Muscle layer of colon (tissue), 2 donors: ENCODE data around the gene RTN4RL1.
A peak's percentile ranks its signal among the peaks of the same experiment; 100 is the strongest.

Source experiments
- H3K27ac ChIP-seq: one replicate; pipeline ENCODE4 v1.7.0; 2013; ENCODE audit warnings: low read depth, mild to moderate bottlenecking, low read length, moderate library complexity
- H3K27me3 ChIP-seq, 2 donors: one replicate each; pipeline ENCODE4 v1.7.0; 2013; ENCODE audit warnings: low read length in 2 of 2, mild to moderate bottlenecking in 2 of 2; ENCODE audit not compliant: insufficient read depth in 2 of 2, control insufficient read depth in 1 of 2
- H3K36me3 ChIP-seq: one replicate; pipeline ENCODE4 v1.7.0; 2013; ENCODE audit warnings: mild to moderate bottlenecking, low read length; ENCODE audit not compliant: insufficient read depth
- H3K4me1 ChIP-seq: one replicate; pipeline ENCODE4 v1.7.0; 2013; ENCODE audit warnings: mild to moderate bottlenecking, low read length; ENCODE audit not compliant: insufficient read depth
- H3K4me3 ChIP-seq, 2 donors: one replicate each; pipeline ENCODE4 v1.7.0; 2013; ENCODE audit warnings: low read length in 2 of 2, low read depth in 1 of 2, mild to moderate bottlenecking in 1 of 2, moderate library complexity in 1 of 2
- H3K9ac ChIP-seq: one replicate; pipeline ENCODE4 v1.7.0; 2013; ENCODE audit warnings: low read length
- H3K9me3 ChIP-seq: one replicate; pipeline ENCODE4 v1.7.0; 2013; ENCODE audit warnings: mild to moderate bottlenecking, low read length
- donor health status: abdominal sarcoma.
- donor health status: Adenocarcinoma of cecum.

RTN4RL1 gene

GRCh38 chr17:2004435-2004952, 20.6 kb downstream of the RTN4RL1 start:
- Histone ChIP-seq H3K9me3 (no peaks in the 10 kb centered on the region), H3K4me1 (peaks cover 7% of the 10 kb centered on the region), H3K27me3 (no peaks in the 10 kb centered on the region), H3K9ac (no peak overlapping the region), H3K4me3 (no peak overlapping the region), H3K36me3 (no peaks in the 10 kb centered on the region), H3K27ac (no peak overlapping the region)

- no peak overlapping the region for H3K9ac ChIP-seq
- no peak overlapping the region for H3K27ac ChIP-seq
Measured at GRCh38 chr17:2003525-2003924, 21.6 kb downstream of the RTN4RL1 start.

GRCh38 chr17:2002767-2003329, 22.3 kb downstream of the RTN4RL1 start:
- H3K27ac ChIP-seq: no peak overlapping the region
- no peak overlapping the region for H3K4me3 ChIP-seq
- H3K9ac ChIP-seq: no peak overlapping the region
- H3K9me3 ChIP-seq: no peaks in the 10 kb centered on the region
- H3K36me3 ChIP-seq: no peaks in the 10 kb centered on the region
- no peaks in the 10 kb centered on the region for H3K27me3 ChIP-seq
- H3K4me1 ChIP-seq: peaks cover 10% of the 10 kb centered on the region

More at GRCh38 chr17:2003525-2003924, 21.6 kb downstream of the RTN4RL1 start:
- Histone ChIP-seq H3K36me3 (no peaks in the 10 kb centered on the region), H3K9me3 (no peaks in the 10 kb centered on the region), H3K4me1 (peaks cover 10% of the 10 kb centered on the region), H3K27me3 (no peaks in the 10 kb centered on the region), H3K4me3 (no peak overlapping the region)

- Histone ChIP-seq H3K9ac (no peak overlapping the region), H3K9me3 (no peaks in the 10 kb centered on the region), H3K27ac (peak overlapping the region; percentile 74), H3K4me1 (peaks cover 15% of the 10 kb centered on the region), H3K27me3 (no peaks in the 10 kb centered on the region), H3K4me3 (peak overlapping the region in 1 of 2 donors; percentile 20), H3K36me3 (no peaks in the 10 kb centered on the region)
Measured at GRCh38 chr17:1999557-2000251, 25.4 kb downstream of the RTN4RL1 start.

- Histone ChIP-seq H3K27ac (no peak overlapping the region), H3K9ac (no peak overlapping the region), H3K4me1 (peaks cover 15% of the 10 kb centered on the region), H3K36me3 (no peaks in the 10 kb centered on the region), H3K4me3 (peak overlapping the region; percentile 27 to 50), H3K27me3 (no peaks in the 10 kb centered on the region), H3K9me3 (no peaks in the 10 kb centered on the region)
Measured at GRCh38 chr17:1997927-1998742, 27.0 kb downstream of the RTN4RL1 start.

GRCh38 chr17:1997289-1997926, 27.7 kb downstream of the RTN4RL1 start:
- H3K4me1 ChIP-seq: peaks cover 15% of the 10 kb centered on the region
- H3K4me3 ChIP-seq: peak overlapping the region in 1 of 2 donors; percentile 18
- H3K9me3 ChIP-seq: no peaks in the 10 kb centered on the region
- H3K9ac ChIP-seq: no peak overlapping the region
- H3K36me3 ChIP-seq: no peaks in the 10 kb centered on the region
- no peaks in the 10 kb centered on the region for H3K27me3 ChIP-seq
- no peak overlapping the region for H3K27ac ChIP-seq

GRCh38 chr17:1996800-1997288, 28.3 kb downstream of the RTN4RL1 start:
- Histone ChIP-seq H3K4me1 (peaks cover 15% of the 10 kb centered on the region), H3K27ac (no peak overlapping the region), H3K36me3 (no peaks in the 10 kb centered on the region), H3K4me3 (no peak overlapping the region), H3K9ac (no peak overlapping the region), H3K27me3 (no peaks in the 10 kb centered on the region), H3K9me3 (no peaks in the 10 kb centered on the region)

- Histone ChIP-seq H3K4me1 (peaks cover 15% of the 10 kb centered on the region), H3K27me3 (no peaks in the 10 kb centered on the region), H3K4me3 (no peak overlapping the region), H3K27ac (no peak overlapping the region), H3K36me3 (no peaks in the 10 kb centered on the region), H3K9ac (no peak overlapping the region), H3K9me3 (no peaks in the 10 kb centered on the region)
Measured at GRCh38 chr17:1995907-1996799, 29.0 kb downstream of the RTN4RL1 start.

GRCh38 chr17:1995321-1995892, 29.7 kb downstream of the RTN4RL1 start:
- Histone ChIP-seq H3K27ac (no peak overlapping the region), H3K36me3 (no peaks in the 10 kb centered on the region), H3K27me3 (no peaks in the 10 kb centered on the region), H3K9ac (no peak overlapping the region), H3K4me3 (no peak overlapping the region), H3K9me3 (no peaks in the 10 kb centered on the region), H3K4me1 (peaks cover 15% of the 10 kb centered on the region)

- H3K4me3 ChIP-seq: no peak overlapping the region
- H3K27ac ChIP-seq: no peak overlapping the region
- H3K9me3 ChIP-seq: no peaks in the 10 kb centered on the region
- H3K4me1 ChIP-seq: peaks cover 11% of the 10 kb centered on the region
- no peaks in the 10 kb centered on the region for H3K27me3 ChIP-seq
- H3K9ac ChIP-seq: no peak overlapping the region
- H3K36me3 ChIP-seq: no peaks in the 10 kb centered on the region
Measured at GRCh38 chr17:1994707-1995106, 30.4 kb downstream of the RTN4RL1 start.
